PFSK-1 (cell line): ENCODE data around the gene LILRB5.

Experiments
- FOXP2 ChIP-seq: optimal IDR thresholded peaks from 2 replicates; pipeline ENCODE3; 2011; ENCODE audit warnings: borderline replicate concordance, control low read depth, inconsistent platforms; ENCODE audit not compliant: insufficient read depth; ENCODE audit errors: extremely low read length, extremely low read depth
- POLR2AphosphoS5 ChIP-seq: IDR thresholded peaks from 2 replicates; pipeline ENCODE4 v1.6.1; 2012; ENCODE audit warnings: low read depth, mild to moderate bottlenecking, control low read depth, low read length, moderate library complexity
- SIN3A ChIP-seq: IDR thresholded peaks from 2 replicates; pipeline ENCODE4 v1.6.1; 2012; ENCODE audit warnings: mild to moderate bottlenecking, low read length, moderate library complexity, borderline replicate concordance; ENCODE audit not compliant: insufficient read depth
- TAF1 ChIP-seq: IDR thresholded peaks from 2 replicates; pipeline ENCODE4 v1.6.1; 2012; ENCODE audit warnings: low read length, control low read depth, borderline replicate concordance; ENCODE audit not compliant: insufficient read depth
- TF ChIP-seq, protein P1 (sequence below), 2 experiments: IDR thresholded peaks; 2 replicates each; pipeline versions ENCODE4 v1.6.1 to v1.8.0; 2011 to 2012; ENCODE audit warnings: low read depth in 2 of 2, low read length in 2 of 2, control low read depth in 1 of 2, inconsistent platforms in 1 of 2, mild to moderate bottlenecking in 1 of 2, moderate library complexity in 1 of 2; ENCODE audit not compliant: insufficient read depth in 1 of 2

The LILRB5 gene

DNA sequence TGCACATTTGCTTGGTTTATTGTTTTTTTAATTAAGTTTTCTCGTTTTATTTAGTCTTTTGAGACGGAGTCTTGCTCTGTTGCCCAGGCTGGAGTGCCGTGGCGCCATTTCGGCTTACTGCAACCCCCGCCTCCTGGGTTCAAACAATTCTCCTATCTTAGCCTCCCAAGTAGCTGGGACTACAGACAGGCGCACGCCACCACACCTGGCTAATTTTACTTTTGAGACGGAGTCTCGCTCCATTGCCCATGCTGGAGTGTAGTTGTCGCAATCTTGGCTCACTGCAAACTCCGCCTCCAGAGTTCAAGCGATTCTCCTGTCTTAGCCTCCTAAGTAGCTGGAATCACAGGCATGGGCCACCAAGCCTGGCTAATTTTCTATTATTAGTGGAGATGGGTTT is 55.1 kb downstream of the LILRB5 start:
- no peak for TF ChIP-seq SIN3A
- no peak for TF ChIP-seq POLR2AphosphoS5
- TF ChIP-seq, protein P1, sequence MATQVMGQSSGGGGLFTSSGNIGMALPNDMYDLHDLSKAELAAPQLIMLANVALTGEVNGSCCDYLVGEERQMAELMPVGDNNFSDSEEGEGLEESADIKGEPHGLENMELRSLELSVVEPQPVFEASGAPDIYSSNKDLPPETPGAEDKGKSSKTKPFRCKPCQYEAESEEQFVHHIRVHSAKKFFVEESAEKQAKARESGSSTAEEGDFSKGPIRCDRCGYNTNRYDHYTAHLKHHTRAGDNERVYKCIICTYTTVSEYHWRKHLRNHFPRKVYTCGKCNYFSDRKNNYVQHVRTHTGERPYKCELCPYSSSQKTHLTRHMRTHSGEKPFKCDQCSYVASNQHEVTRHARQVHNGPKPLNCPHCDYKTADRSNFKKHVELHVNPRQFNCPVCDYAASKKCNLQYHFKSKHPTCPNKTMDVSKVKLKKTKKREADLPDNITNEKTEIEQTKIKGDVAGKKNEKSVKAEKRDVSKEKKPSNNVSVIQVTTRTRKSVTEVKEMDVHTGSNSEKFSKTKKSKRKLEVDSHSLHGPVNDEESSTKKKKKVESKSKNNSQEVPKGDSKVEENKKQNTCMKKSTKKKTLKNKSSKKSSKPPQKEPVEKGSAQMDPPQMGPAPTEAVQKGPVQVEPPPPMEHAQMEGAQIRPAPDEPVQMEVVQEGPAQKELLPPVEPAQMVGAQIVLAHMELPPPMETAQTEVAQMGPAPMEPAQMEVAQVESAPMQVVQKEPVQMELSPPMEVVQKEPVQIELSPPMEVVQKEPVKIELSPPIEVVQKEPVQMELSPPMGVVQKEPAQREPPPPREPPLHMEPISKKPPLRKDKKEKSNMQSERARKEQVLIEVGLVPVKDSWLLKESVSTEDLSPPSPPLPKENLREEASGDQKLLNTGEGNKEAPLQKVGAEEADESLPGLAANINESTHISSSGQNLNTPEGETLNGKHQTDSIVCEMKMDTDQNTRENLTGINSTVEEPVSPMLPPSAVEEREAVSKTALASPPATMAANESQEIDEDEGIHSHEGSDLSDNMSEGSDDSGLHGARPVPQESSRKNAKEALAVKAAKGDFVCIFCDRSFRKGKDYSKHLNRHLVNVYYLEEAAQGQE (IDR thresholded peaks at IDR 0.05; ENCODE audit: insufficient read depth in 1 of 2, low read depth in 2 of 2, low read length in 2 of 2) = no peak
- TF ChIP-seq FOXP2 = no peak
- no peak for TF ChIP-seq TAF1

GRCh38 chr19:54201172-54201701 is 55.8 kb downstream of the LILRB5 start:
- TF ChIP-seq SIN3A (no peak), FOXP2 (no peak), POLR2AphosphoS5 (no peak; the same call in 1 of the 2 replicates), TAF1 (no peak)
- TF ChIP-seq, protein P1 (IDR thresholded peaks at IDR 0.05; ENCODE audit: insufficient read depth in 1 of 2, low read depth in 2 of 2, low read length in 2 of 2) = no peak
